ENCODE results near the gene NPPB.

NPPB gene

GRCh38 chr1:11831945-11832725 lies 26.6 kb downstream of the NPPB start:
- DNase-seq: no peak

- DNase-seq: no peak
Measured at GRCh38 chr1:11828511-11828910, 30.2 kb downstream of the NPPB start.

- no peak for DNase-seq
Measured at GRCh38 chr1:11826946-11827345, 31.8 kb downstream of the NPPB start.

GRCh38 chr1:11825131-11825530 lies 33.6 kb downstream of the NPPB start:
- DNase-seq: no peak

- no peak for DNase-seq
Measured at GRCh38 chr1:11823366-11824137, 35.2 kb downstream of the NPPB start.

GRCh38 chr1:11822091-11822490 lies 36.7 kb downstream of the NPPB start:
- DNase-seq: no peak

- no peak for DNase-seq
Measured at GRCh38 chr1:11817192-11817591, 41.6 kb downstream of the NPPB start.

GRCh38 chr1:11813021-11813420 lies 45.7 kb downstream of the NPPB start:
- DNase-seq: no peak
